GM21367 (cell line): Measurements from ENCODE around the gene NUPR2.
A peak's percentile ranks its signal among the peaks of the same experiment; 100 is the strongest.
"Not testable (repeated sequence)": the region's sequence is repeated elsewhere in the genome, so short reads cannot be mapped to it uniquely, and the experiment has no call there.

ENCODE experiments used
- ATAC-seq: cut with Tn5 transposase; IDR thresholded peaks from one replicate; pipeline ENCODE4 v1.9.1; 2021; ENCODE audit not compliant: unreplicated experiment

Gene NUPR2

GRCh38 chr7:56087445-56087844 is 28.8 kb downstream of the NUPR2 start:
- ATAC-seq, result no peak

- no peak for ATAC-seq
Observed at GRCh38 chr7:56086761-56087160, 29.5 kb downstream of the NUPR2 start.

- ATAC-seq, result no peak
Observed at GRCh38 chr7:56083150-56083785, 32.9 kb downstream of the NUPR2 start.

- no peak for ATAC-seq
Observed at GRCh38 chr7:56081626-56082340, 34.4 kb downstream of the NUPR2 start.

- ATAC-seq, result not testable (repeated sequence)
Observed at GRCh38 chr7:56080726-56081435, 35.3 kb downstream of the NUPR2 start.

GRCh38 chr7:56079450-56080185 is 36.6 kb downstream of the NUPR2 start:
- no peak for ATAC-seq

- ATAC-seq, result no peak
Observed at GRCh38 chr7:56078196-56078595, 38.0 kb downstream of the NUPR2 start.

- ATAC-seq, result no peak
Observed at GRCh38 chr7:56077681-56078080, 38.5 kb downstream of the NUPR2 start.

- peak; percentile 88 for ATAC-seq
Observed at GRCh38 chr7:56074371-56074791, 41.8 kb downstream of the NUPR2 start.

- not testable (repeated sequence) for ATAC-seq
Observed at GRCh38 chr7:56066376-56066775, 49.8 kb downstream of the NUPR2 start.
